ENCODE measurements around the gene EYA2. TPM values are rescaled to one million over a fixed set of nuclear protein-coding genes. Genes with fewer than 3 reads are reported as not detected.
A peak's percentile ranks its signal among the peaks of the same experiment; 100 is the strongest.

The EYA2 gene
- total and polyA plus RNA-seq, 2 experiments from 2014 or later, result 1.4 to 2.0 TPM

- no peaks in the 10 kb centered on the region for H3K9me3 ChIP-seq (ENCODE audit: low read depth)
- no peaks in the 10 kb centered on the region for H3K9me2 ChIP-seq (replicated peaks; ENCODE audit: insufficient read depth)
- peaks cover 6% of the 10 kb centered on the region for H3K27me3 ChIP-seq
- TF ChIP-seq EZH2phosphoT487 (IDR thresholded peaks at IDR 0.05; ENCODE audit: low read depth, severe bottlenecking, unreplicated experiment), result no peak
- no peak for TF ChIP-seq EZH2 (IDR thresholded peaks at IDR 0.05; ENCODE audit: borderline replicate concordance)
- TF ChIP-seq CTCF (IDR thresholded peaks at IDR 0.05; ENCODE audit: poor library complexity), result no peak
- H3K4me3 ChIP-seq, result no peak overlapping the region
- no peak overlapping the region for H3K4me2 ChIP-seq
- no peaks in the 10 kb centered on the region for H3K36me3 ChIP-seq (replicated peaks; ENCODE audit: insufficient read depth, low read depth)
- no peaks in the 10 kb centered on the region for H3K79me2 ChIP-seq
- H3K27ac ChIP-seq, result no peak overlapping the region
- WGBS (ENCODE audit: low lambda C conversion rate, missing lambda C conversion rate), result 98% methylated on average over 4 of the region's 4 CpGs
- DNase-seq (ENCODE audit: low spot score), result no peak
- H2AFZ ChIP-seq, result no peak overlapping the region
- H4K20me1 ChIP-seq (ENCODE audit: insufficient read depth, poor library complexity, severe bottlenecking), result no peaks in the 10 kb centered on the region
- no peaks in the 10 kb centered on the region for H3K4me1 ChIP-seq (ENCODE audit: insufficient read depth)
These were observed 28.8 kb upstream of the EYA2 start for GRCh38 chr20:46865824-46866223.

- Histone ChIP-seq H3K27ac (no peak overlapping the region), H3K4me2 (no peak overlapping the region), H3K9me3 (ENCODE audit: low read depth) (no peaks in the 10 kb centered on the region), H3K27me3 (no peaks in the 10 kb centered on the region), H4K20me1 (ENCODE audit: insufficient read depth, poor library complexity, severe bottlenecking) (no peaks in the 10 kb centered on the region), H3K9me2 (replicated peaks; ENCODE audit: insufficient read depth) (no peaks in the 10 kb centered on the region), H3K4me1 (ENCODE audit: insufficient read depth) (no peaks in the 10 kb centered on the region), H3K36me3 (replicated peaks; ENCODE audit: insufficient read depth, low read depth) (no peaks in the 10 kb centered on the region), H3K4me3 (no peak overlapping the region), H3K79me2 (no peaks in the 10 kb centered on the region), H2AFZ (no peak overlapping the region)
- TF ChIP-seq EZH2 (IDR thresholded peaks at IDR 0.05; ENCODE audit: borderline replicate concordance) (no peak), EZH2phosphoT487 (IDR thresholded peaks at IDR 0.05; ENCODE audit: low read depth, severe bottlenecking, unreplicated experiment) (no peak)
- 85% methylated on average over 1 of the region's 1 CpG for WGBS (ENCODE audit: low lambda C conversion rate, missing lambda C conversion rate)
- DNase-seq (ENCODE audit: low spot score), result no peak
These were observed 24.6 kb upstream of the EYA2 start for GRCh38 chr20:46870041-46870440.

- Histone ChIP-seq H3K9me2 (replicated peaks; ENCODE audit: insufficient read depth) (no peaks in the 10 kb centered on the region), H3K27me3 (no peaks in the 10 kb centered on the region), H3K4me2 (peak overlapping the region; percentile 14), H2AFZ (no peak overlapping the region), H3K4me3 (no peak overlapping the region), H3K27ac (no peak overlapping the region), H3K79me2 (no peaks in the 10 kb centered on the region), H3K4me1 (ENCODE audit: insufficient read depth) (no peaks in the 10 kb centered on the region), H3K36me3 (replicated peaks; ENCODE audit: insufficient read depth, low read depth) (no peaks in the 10 kb centered on the region), H3K9me3 (ENCODE audit: low read depth) (no peaks in the 10 kb centered on the region), H4K20me1 (ENCODE audit: insufficient read depth, poor library complexity, severe bottlenecking) (no peaks in the 10 kb centered on the region)
- WGBS (ENCODE audit: low lambda C conversion rate, missing lambda C conversion rate), result 63% methylated on average over 13 of the region's 13 CpGs
- DNase-seq (ENCODE audit: low spot score), result no peak
- TF ChIP-seq EZH2 (IDR thresholded peaks at IDR 0.05; ENCODE audit: borderline replicate concordance) (no peak), CTCF (IDR thresholded peaks at IDR 0.05; ENCODE audit: poor library complexity) (no peak), EZH2phosphoT487 (IDR thresholded peaks at IDR 0.05; ENCODE audit: low read depth, severe bottlenecking, unreplicated experiment) (no peak)
These were observed 22.1 kb upstream of the EYA2 start for GRCh38 chr20:46872328-46873211.

- Histone ChIP-seq H2AFZ (no peak overlapping the region), H3K27ac (no peak overlapping the region), H3K9me2 (replicated peaks; ENCODE audit: insufficient read depth) (no peaks in the 10 kb centered on the region), H4K20me1 (ENCODE audit: insufficient read depth, poor library complexity, severe bottlenecking) (no peaks in the 10 kb centered on the region), H3K27me3 (no peaks in the 10 kb centered on the region), H3K4me3 (no peak overlapping the region), H3K4me1 (ENCODE audit: insufficient read depth) (no peaks in the 10 kb centered on the region), H3K36me3 (replicated peaks; ENCODE audit: insufficient read depth, low read depth) (no peaks in the 10 kb centered on the region), H3K9me3 (ENCODE audit: low read depth) (no peaks in the 10 kb centered on the region), H3K4me2 (no peak overlapping the region), H3K79me2 (no peaks in the 10 kb centered on the region)
- no peak for DNase-seq (ENCODE audit: low spot score)
- WGBS (ENCODE audit: low lambda C conversion rate, missing lambda C conversion rate), result 84% methylated on average over 4 of the region's 4 CpGs
- TF ChIP-seq EZH2 (IDR thresholded peaks at IDR 0.05; ENCODE audit: borderline replicate concordance) (no peak), CTCF (IDR thresholded peaks at IDR 0.05; ENCODE audit: poor library complexity) (no peak), EZH2phosphoT487 (IDR thresholded peaks at IDR 0.05; ENCODE audit: low read depth, severe bottlenecking, unreplicated experiment) (no peak)
These were observed 19.6 kb upstream of the EYA2 start for GRCh38 chr20:46875059-46875458.

Measured in hepatocyte (in vitro differentiated cells).